ENCODE results near the gene TAX1BP3.

- TF ChIP-seq, protein P1, sequence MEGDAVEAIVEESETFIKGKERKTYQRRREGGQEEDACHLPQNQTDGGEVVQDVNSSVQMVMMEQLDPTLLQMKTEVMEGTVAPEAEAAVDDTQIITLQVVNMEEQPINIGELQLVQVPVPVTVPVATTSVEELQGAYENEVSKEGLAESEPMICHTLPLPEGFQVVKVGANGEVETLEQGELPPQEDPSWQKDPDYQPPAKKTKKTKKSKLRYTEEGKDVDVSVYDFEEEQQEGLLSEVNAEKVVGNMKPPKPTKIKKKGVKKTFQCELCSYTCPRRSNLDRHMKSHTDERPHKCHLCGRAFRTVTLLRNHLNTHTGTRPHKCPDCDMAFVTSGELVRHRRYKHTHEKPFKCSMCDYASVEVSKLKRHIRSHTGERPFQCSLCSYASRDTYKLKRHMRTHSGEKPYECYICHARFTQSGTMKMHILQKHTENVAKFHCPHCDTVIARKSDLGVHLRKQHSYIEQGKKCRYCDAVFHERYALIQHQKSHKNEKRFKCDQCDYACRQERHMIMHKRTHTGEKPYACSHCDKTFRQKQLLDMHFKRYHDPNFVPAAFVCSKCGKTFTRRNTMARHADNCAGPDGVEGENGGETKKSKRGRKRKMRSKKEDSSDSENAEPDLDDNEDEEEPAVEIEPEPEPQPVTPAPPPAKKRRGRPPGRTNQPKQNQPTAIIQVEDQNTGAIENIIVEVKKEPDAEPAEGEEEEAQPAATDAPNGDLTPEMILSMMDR (tag by site-specific recombination; IDR thresholded peaks at IDR 0.05), result no peak
- no peak for TF ChIP-seq ZXDB (tag by site-specific recombination; IDR thresholded peaks at IDR 0.05)
- no peak for TF ChIP-seq KLF7 (tag by site-specific recombination; IDR thresholded peaks at IDR 0.05; ENCODE audit: borderline replicate concordance)
- no peak for TF ChIP-seq ZFP3 (tag by site-specific recombination; IDR thresholded peaks at IDR 0.05; ENCODE audit: low read depth)
- TF ChIP-seq, protein P2, sequence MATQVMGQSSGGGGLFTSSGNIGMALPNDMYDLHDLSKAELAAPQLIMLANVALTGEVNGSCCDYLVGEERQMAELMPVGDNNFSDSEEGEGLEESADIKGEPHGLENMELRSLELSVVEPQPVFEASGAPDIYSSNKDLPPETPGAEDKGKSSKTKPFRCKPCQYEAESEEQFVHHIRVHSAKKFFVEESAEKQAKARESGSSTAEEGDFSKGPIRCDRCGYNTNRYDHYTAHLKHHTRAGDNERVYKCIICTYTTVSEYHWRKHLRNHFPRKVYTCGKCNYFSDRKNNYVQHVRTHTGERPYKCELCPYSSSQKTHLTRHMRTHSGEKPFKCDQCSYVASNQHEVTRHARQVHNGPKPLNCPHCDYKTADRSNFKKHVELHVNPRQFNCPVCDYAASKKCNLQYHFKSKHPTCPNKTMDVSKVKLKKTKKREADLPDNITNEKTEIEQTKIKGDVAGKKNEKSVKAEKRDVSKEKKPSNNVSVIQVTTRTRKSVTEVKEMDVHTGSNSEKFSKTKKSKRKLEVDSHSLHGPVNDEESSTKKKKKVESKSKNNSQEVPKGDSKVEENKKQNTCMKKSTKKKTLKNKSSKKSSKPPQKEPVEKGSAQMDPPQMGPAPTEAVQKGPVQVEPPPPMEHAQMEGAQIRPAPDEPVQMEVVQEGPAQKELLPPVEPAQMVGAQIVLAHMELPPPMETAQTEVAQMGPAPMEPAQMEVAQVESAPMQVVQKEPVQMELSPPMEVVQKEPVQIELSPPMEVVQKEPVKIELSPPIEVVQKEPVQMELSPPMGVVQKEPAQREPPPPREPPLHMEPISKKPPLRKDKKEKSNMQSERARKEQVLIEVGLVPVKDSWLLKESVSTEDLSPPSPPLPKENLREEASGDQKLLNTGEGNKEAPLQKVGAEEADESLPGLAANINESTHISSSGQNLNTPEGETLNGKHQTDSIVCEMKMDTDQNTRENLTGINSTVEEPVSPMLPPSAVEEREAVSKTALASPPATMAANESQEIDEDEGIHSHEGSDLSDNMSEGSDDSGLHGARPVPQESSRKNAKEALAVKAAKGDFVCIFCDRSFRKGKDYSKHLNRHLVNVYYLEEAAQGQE (tag by site-specific recombination; IDR thresholded peaks at IDR 0.05), result no peak
- no peak for TF ChIP-seq ZBTB21 (tag by site-specific recombination; IDR thresholded peaks at IDR 0.05)
- no peak for TF ChIP-seq ZNF184 (tag by site-specific recombination; IDR thresholded peaks at IDR 0.05)
- no peak for TF ChIP-seq ZNF10 (tag by site-specific recombination; IDR thresholded peaks at IDR 0.05)
- no peak for TF ChIP-seq BCL11A (tag by site-specific recombination; IDR thresholded peaks at IDR 0.05; ENCODE audit: low read depth)
- no peak for TF ChIP-seq ZNF624 (tag by site-specific recombination; IDR thresholded peaks at IDR 0.05)
- no peak for TF ChIP-seq ZNF837 (tag by site-specific recombination; IDR thresholded peaks at IDR 0.05)
Measured at GRCh38 chr17:3615160-3615870, 53.1 kb downstream of the TAX1BP3 start.

All from HEK293 (cell line).